HL-60 (cell line): ENCODE data around the gene NPHP4.

Experiments used
- DNase-seq, 2 experiments: peaks; one replicate each; pipeline ENCODE4 v3.0.0-alpha.2; 2010 to 2020; ENCODE audit warnings: low read depth in 1 of 2, low spot score in 1 of 2
- H3K27ac ChIP-seq: fragments of 250-450 bp; sonication (Bioruptor Pico); replicated peaks from 2 replicates; pipeline ENCODE4 v1.5.1; 2020; ENCODE audit warnings: mild to moderate bottlenecking, moderate library complexity
- H3K27me3 ChIP-seq: fragments of 250-450 bp; sonication (Bioruptor Pico); 2 replicates; pipeline ENCODE4 v1.5.1; 2021; ENCODE audit warnings: mild to moderate bottlenecking, moderate library complexity; ENCODE audit not compliant: insufficient read depth, poor library complexity, severe bottlenecking
- H3K4me3 ChIP-seq: replicated peaks from 2 replicates; pipeline ENCODE4 v1.5.1; 2011; ENCODE audit warnings: mild to moderate bottlenecking, control low read depth, low read length; ENCODE audit not compliant: insufficient read depth
- CTCF ChIP-seq: IDR thresholded peaks from one replicate; pipeline ENCODE4 v1.5.1; 2011; ENCODE audit warnings: low read length, control low read depth, inconsistent platforms; ENCODE audit not compliant: insufficient read depth
- GABPA ChIP-seq: IDR thresholded peaks from 2 replicates; pipeline ENCODE4 v1.6.1; 2012; ENCODE audit warnings: low read depth
- POLR2AphosphoS5 ChIP-seq: IDR thresholded peaks from 2 replicates; pipeline ENCODE4 v1.6.1; 2012; ENCODE audit warnings: low read depth
- REST ChIP-seq: IDR thresholded peaks from 2 replicates; pipeline ENCODE4 v1.6.1; 2012; ENCODE audit warnings: low read depth; ENCODE audit not compliant: insufficient replicate concordance
- SPI1 ChIP-seq: IDR thresholded peaks from 2 replicates; pipeline ENCODE4 v1.6.1; 2012; ENCODE audit warnings: low read depth, mild to moderate bottlenecking, borderline replicate concordance

NPHP4 gene

GRCh38 chr1:5830771-5831599 lies 161.2 kb downstream of the NPHP4 start:
- peaks cover 4% of the 10 kb centered on the region for H3K27me3 ChIP-seq
- no peak overlapping the region for H3K27ac ChIP-seq
- H3K4me3 ChIP-seq: no peak overlapping the region
- TF ChIP-seq GABPA (no peak), CTCF (no peak), REST (no peak), POLR2AphosphoS5 (no peak), SPI1 (no peak)
- DNase-seq: peak in 1 of 2 experiments; percentile 39

- Histone ChIP-seq H3K27ac (no peak overlapping the region), H3K4me3 (no peak overlapping the region), H3K27me3 (peaks cover 4% of the 10 kb centered on the region)
- TF ChIP-seq REST (no peak), GABPA (no peak), POLR2AphosphoS5 (no peak), SPI1 (no peak), CTCF (no peak)
- DNase-seq: no peak
Measured at GRCh38 chr1:5829414-5829813, 162.8 kb downstream of the NPHP4 start.

GRCh38 chr1:5828308-5828935 lies 163.8 kb downstream of the NPHP4 start:
- TF ChIP-seq SPI1 (no peak), GABPA (no peak)
- no peak for DNase-seq
- Histone ChIP-seq H3K27ac (no peak overlapping the region), H3K27me3 (peaks cover 4% of the 10 kb centered on the region), H3K4me3 (no peak overlapping the region)

GRCh38 chr1:5827516-5827915 lies 164.7 kb downstream of the NPHP4 start:
- no peak for DNase-seq
- Histone ChIP-seq H3K4me3 (no peak overlapping the region), H3K27me3 (peaks cover 4% of the 10 kb centered on the region), H3K27ac (no peak overlapping the region)
- TF ChIP-seq CTCF (no peak), REST (no peak), SPI1 (no peak), POLR2AphosphoS5 (no peak), GABPA (no peak)
